Hematopoietic multipotent progenitor cell treated with erythropoietin and hydrocortisone succinate and interleukin-3 and kit ligand, for 15 days (in vitro differentiated cells): Measurements from ENCODE around the gene STXBP5.
A peak's percentile ranks its signal among the peaks of the same experiment; 100 is the strongest.
"Not testable (repeated sequence)": the region's sequence is repeated elsewhere in the genome, so short reads cannot be mapped to it uniquely, and the experiment has no call there.

Experiments used
- DNase-seq: peaks from one replicate; pipeline ENCODE4 v3.0.0-alpha.2; 2015; ENCODE audit warnings: low spot score

Gene STXBP5

GRCh38 chr6:147246853-147247635, 42.8 kb downstream of the STXBP5 start:
- no peak for DNase-seq

- DNase-seq, result no peak
Measured at GRCh38 chr6:147248859-147249258, 44.6 kb downstream of the STXBP5 start.

- no peak for DNase-seq
Measured at GRCh38 chr6:147251072-147251471, 46.9 kb downstream of the STXBP5 start.

GRCh38 chr6:147254929-147255473, 50.8 kb downstream of the STXBP5 start:
- not testable (repeated sequence) for DNase-seq

- no peak for DNase-seq
Measured at GRCh38 chr6:147255948-147256674, 51.9 kb downstream of the STXBP5 start.

GRCh38 chr6:147257760-147258159, 53.5 kb downstream of the STXBP5 start:
- no peak for DNase-seq

- DNase-seq, result no peak
Measured at GRCh38 chr6:147260091-147260490, 55.9 kb downstream of the STXBP5 start.

GRCh38 chr6:147262946-147263345, 58.7 kb downstream of the STXBP5 start:
- no peak for DNase-seq

- no peak for DNase-seq
Measured at GRCh38 chr6:147266821-147267220, 62.6 kb downstream of the STXBP5 start.

- DNase-seq, result no peak
Measured at GRCh38 chr6:147267658-147268057, 63.4 kb downstream of the STXBP5 start.

GRCh38 chr6:147268254-147268653, 64.0 kb downstream of the STXBP5 start:
- no peak for DNase-seq

- DNase-seq, result no peak
Measured at GRCh38 chr6:147274012-147274411, 69.8 kb downstream of the STXBP5 start.

GRCh38 chr6:147274776-147275175, 70.6 kb downstream of the STXBP5 start:
- no peak for DNase-seq

- no peak for DNase-seq
Measured at GRCh38 chr6:147278891-147279290, 74.7 kb downstream of the STXBP5 start.

- no peak for DNase-seq
Measured at GRCh38 chr6:147279427-147279826, 75.2 kb downstream of the STXBP5 start.

GRCh38 chr6:147281895-147282565, 77.8 kb downstream of the STXBP5 start:
- DNase-seq, result no peak

GRCh38 chr6:147282566-147282959, 78.3 kb downstream of the STXBP5 start:
- DNase-seq, result no peak

- DNase-seq, result no peak
Measured at GRCh38 chr6:147283460-147283859, 79.2 kb downstream of the STXBP5 start.

- peak; percentile 17 for DNase-seq
Measured at GRCh38 chr6:147285087-147285855, 81.1 kb downstream of the STXBP5 start.

- DNase-seq, result no peak
Measured at GRCh38 chr6:147287869-147288271, 83.7 kb downstream of the STXBP5 start.

GRCh38 chr6:147297124-147297523, 92.9 kb downstream of the STXBP5 start:
- DNase-seq, result no peak
